A549 (cell line): Measurements from ENCODE around the gene QSER1. TPM values are rescaled to one million over a fixed set of nuclear protein-coding genes. Genes with fewer than 3 reads are reported as not detected.

Source experiments
- ATAC-seq, 2 experiments: fragments of 200-7000 bp in 1 of 2; fragments of >200 bp in 1 of 2; cut with Nextera tagmentation in 1 of 2; cut with Tn5 transposase in 1 of 2; 3 replicates each; pipeline versions ENCODE4 v1.8.0 to v1.9.1; 2018 to 2020; ENCODE audit warnings: mild to moderate bottlenecking in 1 of 2, moderate library complexity in 1 of 2
- CTCF ChIA-PET: fragments of 300-600 bp; sonication (Branson Sonifier 250); formaldehyde crosslinking; extraction: SDS; loops from one replicate; lab custom pipeline; 2021; ENCODE audit warnings: antibody characterized with exemption, inconsistent platforms; lab: Yijun Ruan, JAX
- POLR2A ChIA-PET: fragments of 350-600 bp; formaldehyde crosslinking; extraction: SDS; loops from one replicate; lab custom pipeline; 2021; ENCODE audit warnings: antibody characterized with exemption, inconsistent platforms; lab: Yijun Ruan, JAX
- DNase-seq, 2 experiments: peaks; one replicate each; pipeline versions ENCODE4 v3.0.0 to v3.0.0-alpha.2; 2011 to 2016; ENCODE audit warnings: low read depth in 1 of 2, low spot score in 1 of 2
- FAIRE-seq: peaks from 2 replicates; lab custom pipeline; 2011; peaks lifted over from hg19 to GRCh38; lab: Jason Lieb, UNC
- H3K27ac ChIP-seq, 2 experiments: fragments of >200 bp; sonication (Bioruptor Twin); formaldehyde crosslinking; 3 replicates each; pipeline ENCODE4 v1.5.1; 2016 to 2017
- H3K4me1 ChIP-seq: fragments of >200 bp; sonication (Bioruptor Twin); formaldehyde crosslinking; 3 replicates; pipeline ENCODE4 v1.6.1; 2016
- H3K4me2 ChIP-seq: fragments of >200 bp; sonication (Bioruptor Twin); formaldehyde crosslinking; 3 replicates; pipeline ENCODE4 v1.6.1; 2016
- H3K4me3 ChIP-seq: fragments of >200 bp; sonication (Bioruptor Twin); formaldehyde crosslinking; 3 replicates; pipeline ENCODE4 v1.5.1; 2016
- H3K9me3 ChIP-seq: fragments of >200 bp; sonication (Bioruptor Twin); formaldehyde crosslinking; 3 replicates; pipeline ENCODE4 v1.6.1; 2016
- BHLHE40 ChIP-seq: IDR thresholded peaks from 2 replicates; pipeline ENCODE4 v1.6.1; 2012; ENCODE audit warnings: low read depth, low read length, inconsistent platforms
- CBX2 ChIP-seq: fragments of 200-600 bp; sonication (generic); IDR thresholded peaks from 2 replicates; pipeline ENCODE4 v1.6.1; 2016; ENCODE audit warnings: low read depth, mild to moderate bottlenecking, borderline replicate concordance
- CEBPB ChIP-seq, 2 experiments: fragments of >200 bp in 1 of 2; sonication (Bioruptor Twin) in 1 of 2; formaldehyde crosslinking in 1 of 2; IDR thresholded peaks; 2 replicates each; pipeline ENCODE4 v1.6.1; 2012 to 2016
- CHD2 ChIP-seq: fragments of 150-350 bp; IDR thresholded peaks from 2 replicates; pipeline ENCODE4 v1.6.1; 2014; ENCODE audit warnings: low read length; ENCODE audit not compliant: partially characterized antibody
- CTCF ChIP-seq: fragments of >200 bp; sonication (Bioruptor Twin); formaldehyde crosslinking; IDR thresholded peaks from 3 replicates; pipeline ENCODE4 v1.5.1; 2016
- FOSB ChIP-seq: fragments of 250-450 bp; sonication (Bioruptor Pico); IDR thresholded peaks from 2 replicates; pipeline ENCODE4 v1.5.0; 2020; ENCODE audit warnings: mild to moderate bottlenecking, moderate library complexity
- FOXS1 ChIP-seq: fragments of 250-450 bp; sonication (Bioruptor Pico); IDR thresholded peaks from 2 replicates; pipeline ENCODE4 v1.5.0; 2020; ENCODE audit warnings: mild to moderate bottlenecking, moderate library complexity
- GATA3 ChIP-seq: IDR thresholded peaks from 2 replicates; pipeline ENCODE4 v1.6.1; 2012; ENCODE audit warnings: borderline replicate concordance
- HDAC2 ChIP-seq: fragments of 200-600 bp; sonication (generic); IDR thresholded peaks from 2 replicates; pipeline ENCODE4 v1.6.1; 2016
- HEYL ChIP-seq: fragments of 250-450 bp; sonication (Bioruptor Pico); IDR thresholded peaks from 2 replicates; pipeline ENCODE4 v1.8.0; 2021; ENCODE audit warnings: mild to moderate bottlenecking, moderate library complexity
- HOXB13 ChIP-seq: fragments of 250-450 bp; sonication (Bioruptor Pico); IDR thresholded peaks from 2 replicates; pipeline ENCODE4 v1.5.0; 2020; ENCODE audit warnings: low read depth, mild to moderate bottlenecking, moderate library complexity
- JUN ChIP-seq, 2 experiments: fragments of >200 bp; sonication (Bioruptor Twin); formaldehyde crosslinking; IDR thresholded peaks; 2 replicates in 1 of 2; 3 replicates in 1 of 2; pipeline ENCODE4 v1.6.1; 2016 to 2017
- KDM1A ChIP-seq: fragments of 200-600 bp; sonication (generic); IDR thresholded peaks from 2 replicates; pipeline ENCODE4 v1.6.1; 2016; ENCODE audit warnings: low read depth, mild to moderate bottlenecking
- MAFK ChIP-seq: fragments of 450-650 bp; IDR thresholded peaks from 2 replicates; pipeline ENCODE4 v1.6.1; 2014; ENCODE audit not compliant: partially characterized antibody
- MAZ ChIP-seq: fragments of 150-350 bp; IDR thresholded peaks from 2 replicates; pipeline ENCODE4 v1.6.1; 2014; ENCODE audit warnings: antibody characterized with exemption, low read depth, low read length, borderline replicate concordance
- NFE2L2 ChIP-seq: fragments of 150-350 bp; conservative IDR thresholded peaks from 2 replicates; pipeline ENCODE4 v1.6.1; 2014; ENCODE audit warnings: low read length
- NR3C1 ChIP-seq: fragments of >200 bp; sonication (Bioruptor Twin); formaldehyde crosslinking; IDR thresholded peaks from 3 replicates; pipeline ENCODE4 v1.6.1; 2017
- RCOR1 ChIP-seq: fragments of 150-350 bp; IDR thresholded peaks from 2 replicates; pipeline ENCODE4 v1.6.1; 2014; ENCODE audit warnings: antibody characterized with exemption, low read length, low read depth
- RFX5 ChIP-seq: fragments of 450-650 bp; IDR thresholded peaks from 2 replicates; pipeline ENCODE4 v1.7.1; 2014; ENCODE audit warnings: antibody characterized with exemption, mild to moderate bottlenecking, moderate library complexity
- SMC3 ChIP-seq: fragments of >200 bp; sonication (Bioruptor Twin); formaldehyde crosslinking; IDR thresholded peaks from 3 replicates; pipeline ENCODE4 v1.6.1; 2018; ENCODE audit warnings: inconsistent platforms
- TFCP2L1 ChIP-seq: fragments of 250-450 bp; sonication (Bioruptor Pico); IDR thresholded peaks from 2 replicates; pipeline ENCODE4 v1.5.0; 2021; ENCODE audit warnings: mild to moderate bottlenecking
- TP53 ChIP-seq: fragments of 250-450 bp; sonication (Bioruptor Pico); IDR thresholded peaks from 2 replicates; pipeline ENCODE4 v1.5.0; 2021; ENCODE audit warnings: mild to moderate bottlenecking, moderate library complexity
- ZNF302 ChIP-seq: fragments of 250-450 bp; sonication (Bioruptor Pico); IDR thresholded peaks from 2 replicates; pipeline ENCODE4 v1.9.0; 2021; ENCODE audit warnings: inconsistent platforms, mild to moderate bottlenecking, moderate library complexity
- ZSCAN20 ChIP-seq: fragments of 250-450 bp; sonication (Bioruptor Pico); IDR thresholded peaks from 2 replicates; pipeline ENCODE4 v1.8.0; 2022; ENCODE audit warnings: mild to moderate bottlenecking, moderate library complexity
- WGBS: methylation state at CpG from one replicate; pipeline ENCODE4 v1.1.6; 2017; ENCODE audit errors: missing lambda C conversion rate; 5-methylcytosine and 5-hydroxymethylcytosine counted together
- polyA plus RNA-seq, 4 experiments: library from polyadenylated mRNA; depleted of rRNA in 3 of 4; stranded (reverse); fragments of >200 nt; fragmentation: RNase III in 1 of 4; extraction: RNeasy Plus Mini Kit Qiagen cat#74134 plus additional on column Dnase treatment in 1 of 4; gene quantifications; 2 replicates in 3 of 4; 3 replicates in 1 of 4; pipeline ENCODE4 v1.2.3, GENCODE V29; 2011 to 2017
- TF ChIP-seq, protein P1 (sequence below): fragments of >200 bp; sonication (Bioruptor Twin); formaldehyde crosslinking; IDR thresholded peaks from 2 replicates; pipeline ENCODE4 v1.6.1; 2016
- TF ChIP-seq, protein P2 (sequence below): fragments of 250-450 bp; sonication (Bioruptor Pico); IDR thresholded peaks from 2 replicates; pipeline ENCODE4 v1.5.0; 2021; ENCODE audit warnings: mild to moderate bottlenecking, moderate library complexity, borderline replicate concordance
- TF ChIP-seq, protein P3 (sequence below): IDR thresholded peaks from 2 replicates; pipeline ENCODE4 v1.6.1; 2012
- TF ChIP-seq, protein P4 (sequence below): fragments of >200 bp; sonication (Bioruptor Twin); formaldehyde crosslinking; IDR thresholded peaks from 3 replicates; pipeline ENCODE4 v1.6.1; 2016
- TF ChIP-seq, protein P5 (sequence below): fragments of 150-350 bp; IDR thresholded peaks from 2 replicates; pipeline ENCODE4 v1.6.1; 2014; ENCODE audit warnings: low read depth, mild to moderate bottlenecking, low read length

Gene QSER1
- polyA plus RNA-seq, 2 of the 4 experiments (the other 2 are of a cell fraction) = 13.2 to 27.2 TPM

DNA sequence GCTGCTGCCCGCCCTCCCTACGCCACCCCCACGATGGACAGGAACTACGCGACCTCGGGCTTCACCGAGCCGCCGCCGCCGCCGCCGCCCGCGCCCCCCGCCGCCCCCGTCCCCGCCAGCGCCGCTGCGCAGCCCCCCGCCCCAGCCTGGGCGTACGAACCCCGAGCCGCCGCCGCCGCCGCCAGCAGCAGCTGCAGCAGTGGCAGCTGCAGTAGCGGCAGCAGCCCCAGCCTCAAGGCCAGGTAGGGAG is 407 bp downstream of the QSER1 start:
- FAIRE-seq = no peak
- Histone ChIP-seq H3K9me3 (no peaks in the 10 kb centered on the region), H3K4me2 (peak overlapping the region; percentile 69), H3K4me3 (peak overlapping the region; percentile 87), H3K27ac (peak overlapping the region; percentile 98 to 99), H3K4me1 (peaks cover 19% of the 10 kb centered on the region)
- WGBS = no CpG with 5 or more reads among the region's 32 CpGs
- TF ChIP-seq, protein P1, sequence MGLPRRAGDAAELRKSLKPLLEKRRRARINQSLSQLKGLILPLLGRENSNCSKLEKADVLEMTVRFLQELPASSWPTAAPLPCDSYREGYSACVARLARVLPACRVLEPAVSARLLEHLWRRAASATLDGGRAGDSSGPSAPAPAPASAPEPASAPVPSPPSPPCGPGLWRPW = no peak
- TF ChIP-seq JUN (IDR thresholded peaks at IDR 0.05) = peak in 1 of 2 experiments; percentile 2; a peak in 1 of 5 replicates
- ChIA-PET POLR2A (interaction anchor here (1.4 to 1.8 kb wide), 4 partner anchors 21 to 168 kb away, joined by 4 to 6 read pairs (median 4); no protein-coding TSS in a partner anchor), CTCF (interaction anchor here (1.0 to 3.2 kb wide), 13 partner anchors 8 to 172 kb away, joined by 3 to 15 read pairs (median 4); no protein-coding TSS in a partner anchor)
- ATAC-seq = peak in 1 of 2 experiments; percentile 6; a peak in 2 of 6 replicates
- DNase-seq = no peak

DNA sequence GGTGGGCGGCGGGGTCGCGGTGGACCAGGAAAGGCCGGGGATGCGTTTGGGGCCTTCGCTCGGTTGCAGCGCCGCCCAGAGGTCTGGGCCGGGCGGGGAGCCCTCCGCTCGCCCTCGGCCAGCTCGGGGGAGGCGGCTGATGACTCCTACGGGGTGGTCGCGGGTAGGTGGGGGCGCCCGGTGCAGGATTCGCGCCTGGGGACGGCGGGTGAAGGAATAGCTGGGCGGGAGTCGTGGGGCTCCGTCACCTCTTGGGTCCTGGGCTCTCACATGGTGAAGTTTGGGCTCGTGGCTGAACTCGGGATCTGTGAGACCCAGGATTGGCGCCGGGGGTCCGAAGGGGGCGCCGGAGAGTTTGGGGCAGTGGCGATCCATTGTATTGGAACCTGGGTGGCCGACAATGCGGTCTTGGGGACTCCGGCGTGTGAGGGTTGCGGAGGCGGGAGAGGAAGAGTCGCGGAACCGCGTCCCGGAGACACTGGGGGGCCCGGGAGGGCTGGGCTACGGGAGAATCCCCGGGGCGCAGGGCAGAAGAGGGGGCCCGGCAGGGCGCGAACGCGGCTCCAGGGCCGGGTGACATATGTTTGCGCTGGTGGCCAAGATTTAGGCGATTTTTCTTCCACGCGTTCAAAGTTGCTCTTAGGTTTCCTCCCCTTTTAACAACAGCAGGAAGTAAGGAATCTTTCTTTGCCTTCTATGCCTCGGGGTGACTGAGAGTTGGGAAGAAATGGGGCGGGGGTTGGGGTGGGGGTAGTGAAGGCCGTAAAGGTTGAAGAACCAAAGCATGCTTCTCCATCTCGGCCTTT is 935 bp downstream of the QSER1 start:
- ChIA-PET CTCF (interaction anchor here (1.0 to 3.2 kb wide), 17 partner anchors 8 to 172 kb away, joined by 3 to 15 read pairs (median 4); no protein-coding TSS in a partner anchor), POLR2A (interaction anchor here (0.9 to 1.8 kb wide), 7 partner anchors 21 to 167 kb away, joined by 3 to 6 read pairs (median 4); partner anchors contain the start of genes DEPDC7 and TCP11L1)
- H3K4me2 ChIP-seq = peak overlapping the region; percentile 69
- ATAC-seq = peak; percentile 76 to 78
- H3K9me3 ChIP-seq = no peaks in the 10 kb centered on the region
- H3K4me3 ChIP-seq = peak overlapping the region; percentile 87
- WGBS = 2% methylated on average over 39 of the region's 66 CpGs
- H3K27ac ChIP-seq = peak overlapping the region; percentile 98 to 99
- no peak for FAIRE-seq
- DNase-seq = peak; percentile 43 to 65
- peaks cover 19% of the 10 kb centered on the region for H3K4me1 ChIP-seq
- TF ChIP-seq, protein P2, sequence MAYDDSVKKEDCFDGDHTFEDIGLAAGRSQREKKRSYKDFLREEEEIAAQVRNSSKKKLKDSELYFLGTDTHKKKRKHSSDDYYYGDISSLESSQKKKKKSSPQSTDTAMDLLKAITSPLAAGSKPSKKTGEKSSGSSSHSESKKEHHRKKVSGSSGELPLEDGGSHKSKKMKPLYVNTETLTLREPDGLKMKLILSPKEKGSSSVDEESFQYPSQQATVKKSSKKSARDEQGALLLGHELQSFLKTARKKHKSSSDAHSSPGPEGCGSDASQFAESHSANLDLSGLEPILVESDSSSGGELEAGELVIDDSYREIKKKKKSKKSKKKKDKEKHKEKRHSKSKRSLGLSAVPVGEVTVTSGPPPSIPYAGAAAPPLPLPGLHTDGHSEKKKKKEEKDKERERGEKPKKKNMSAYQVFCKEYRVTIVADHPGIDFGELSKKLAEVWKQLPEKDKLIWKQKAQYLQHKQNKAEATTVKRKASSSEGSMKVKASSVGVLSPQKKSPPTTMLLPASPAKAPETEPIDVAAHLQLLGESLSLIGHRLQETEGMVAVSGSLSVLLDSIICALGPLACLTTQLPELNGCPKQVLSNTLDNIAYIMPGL (CRISPR knock-in tag) = peak; percentile 91
- TF ChIP-seq NR3C1 (no peak), CHD2 (no peak), KDM1A (no peak), HOXB13 (CRISPR knock-in tag) (no peak), GATA3 (no peak), MAFK (no peak), RFX5 (no peak), CBX2 (no peak), TP53 (no peak), RCOR1 (no peak), HEYL (CRISPR knock-in tag) (no peak), MAZ (no peak), FOSB (CRISPR knock-in tag) (no peak), FOXS1 (no peak), TFCP2L1 (no peak), ZNF302 (CRISPR knock-in tag) (no peak), CTCF (peak; percentile 50), SMC3 (0 out of 3 replicates have a peak, but pooled peaks have one; percentile 16), HDAC2 (0 out of 2 replicates have a peak, but pooled peaks have one; percentile 39), NFE2L2 (no peak), BHLHE40 (no peak), CEBPB (IDR thresholded peaks at IDR 0.05) (no peak), ZSCAN20 (CRISPR knock-in tag) (no peak)
- TF ChIP-seq, protein P3, sequence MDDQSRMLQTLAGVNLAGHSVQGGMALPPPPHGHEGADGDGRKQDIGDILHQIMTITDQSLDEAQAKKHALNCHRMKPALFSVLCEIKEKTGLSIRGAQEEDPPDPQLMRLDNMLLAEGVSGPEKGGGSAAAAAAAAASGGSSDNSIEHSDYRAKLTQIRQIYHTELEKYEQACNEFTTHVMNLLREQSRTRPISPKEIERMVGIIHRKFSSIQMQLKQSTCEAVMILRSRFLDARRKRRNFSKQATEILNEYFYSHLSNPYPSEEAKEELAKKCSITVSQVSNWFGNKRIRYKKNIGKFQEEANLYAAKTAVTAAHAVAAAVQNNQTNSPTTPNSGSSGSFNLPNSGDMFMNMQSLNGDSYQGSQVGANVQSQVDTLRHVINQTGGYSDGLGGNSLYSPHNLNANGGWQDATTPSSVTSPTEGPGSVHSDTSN = no peak
- TF ChIP-seq, protein P4, sequence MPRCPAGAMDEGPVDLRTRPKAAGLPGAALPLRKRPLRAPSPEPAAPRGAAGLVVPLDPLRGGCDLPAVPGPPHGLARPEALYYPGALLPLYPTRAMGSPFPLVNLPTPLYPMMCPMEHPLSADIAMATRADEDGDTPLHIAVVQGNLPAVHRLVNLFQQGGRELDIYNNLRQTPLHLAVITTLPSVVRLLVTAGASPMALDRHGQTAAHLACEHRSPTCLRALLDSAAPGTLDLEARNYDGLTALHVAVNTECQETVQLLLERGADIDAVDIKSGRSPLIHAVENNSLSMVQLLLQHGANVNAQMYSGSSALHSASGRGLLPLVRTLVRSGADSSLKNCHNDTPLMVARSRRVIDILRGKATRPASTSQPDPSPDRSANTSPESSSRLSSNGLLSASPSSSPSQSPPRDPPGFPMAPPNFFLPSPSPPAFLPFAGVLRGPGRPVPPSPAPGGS = no peak
- TF ChIP-seq, protein P5, sequence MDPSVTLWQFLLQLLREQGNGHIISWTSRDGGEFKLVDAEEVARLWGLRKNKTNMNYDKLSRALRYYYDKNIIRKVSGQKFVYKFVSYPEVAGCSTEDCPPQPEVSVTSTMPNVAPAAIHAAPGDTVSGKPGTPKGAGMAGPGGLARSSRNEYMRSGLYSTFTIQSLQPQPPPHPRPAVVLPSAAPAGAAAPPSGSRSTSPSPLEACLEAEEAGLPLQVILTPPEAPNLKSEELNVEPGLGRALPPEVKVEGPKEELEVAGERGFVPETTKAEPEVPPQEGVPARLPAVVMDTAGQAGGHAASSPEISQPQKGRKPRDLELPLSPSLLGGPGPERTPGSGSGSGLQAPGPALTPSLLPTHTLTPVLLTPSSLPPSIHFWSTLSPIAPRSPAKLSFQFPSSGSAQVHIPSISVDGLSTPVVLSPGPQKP = no peak
